ENCODE data around the gene CYS1. TPM values are rescaled to one million over a fixed set of nuclear protein-coding genes. Genes with fewer than 3 reads are reported as not detected.

The CYS1 gene
- total and polyA plus RNA-seq, 4 donors = 0.07 to 4.1 (median 1.0) TPM

GRCh38 chr2:10078001-10078400, 2.2 kb downstream of the CYS1 start:
- DNase-seq (ENCODE audit: low spot score) = no peak
- no peak overlapping the region for H3K9ac ChIP-seq (ENCODE audit: low read depth in 1 of 2, low read length in 2 of 2)
- no peaks in the 10 kb centered on the region for H3K9me3 ChIP-seq (ENCODE audit: control insufficient read depth in 4 of 4, low read length in 3 of 4)
- WGBS = 78% methylated on average over 7 of the region's 7 CpGs
- no peaks in the 10 kb centered on the region for H3K36me3 ChIP-seq (ENCODE audit: control insufficient read depth in 4 of 4, insufficient read depth in 3 of 4, low read depth in 1 of 4, low read length in 3 of 4)
- H3K27me3 ChIP-seq (ENCODE audit: control insufficient read depth in 4 of 4, insufficient read depth in 4 of 4, low read length in 3 of 4) = peaks cover 0 to 6% (median 3%) of the 10 kb centered on the region in 4 donors
- H3K4me3 ChIP-seq (ENCODE audit: low read depth in 1 of 3, low read length in 3 of 3) = no peak overlapping the region
- peaks cover 0 to 7% (median 2%) of the 10 kb centered on the region in 4 donors for H3K4me1 ChIP-seq (ENCODE audit: control insufficient read depth in 4 of 4, insufficient read depth in 4 of 4, low read length in 3 of 4)
- no peak for TF ChIP-seq MAX (IDR thresholded peaks at IDR 0.05)
- no peak for TF ChIP-seq FOXA1 (IDR thresholded peaks at IDR 0.05)
- TF ChIP-seq, protein P1, sequence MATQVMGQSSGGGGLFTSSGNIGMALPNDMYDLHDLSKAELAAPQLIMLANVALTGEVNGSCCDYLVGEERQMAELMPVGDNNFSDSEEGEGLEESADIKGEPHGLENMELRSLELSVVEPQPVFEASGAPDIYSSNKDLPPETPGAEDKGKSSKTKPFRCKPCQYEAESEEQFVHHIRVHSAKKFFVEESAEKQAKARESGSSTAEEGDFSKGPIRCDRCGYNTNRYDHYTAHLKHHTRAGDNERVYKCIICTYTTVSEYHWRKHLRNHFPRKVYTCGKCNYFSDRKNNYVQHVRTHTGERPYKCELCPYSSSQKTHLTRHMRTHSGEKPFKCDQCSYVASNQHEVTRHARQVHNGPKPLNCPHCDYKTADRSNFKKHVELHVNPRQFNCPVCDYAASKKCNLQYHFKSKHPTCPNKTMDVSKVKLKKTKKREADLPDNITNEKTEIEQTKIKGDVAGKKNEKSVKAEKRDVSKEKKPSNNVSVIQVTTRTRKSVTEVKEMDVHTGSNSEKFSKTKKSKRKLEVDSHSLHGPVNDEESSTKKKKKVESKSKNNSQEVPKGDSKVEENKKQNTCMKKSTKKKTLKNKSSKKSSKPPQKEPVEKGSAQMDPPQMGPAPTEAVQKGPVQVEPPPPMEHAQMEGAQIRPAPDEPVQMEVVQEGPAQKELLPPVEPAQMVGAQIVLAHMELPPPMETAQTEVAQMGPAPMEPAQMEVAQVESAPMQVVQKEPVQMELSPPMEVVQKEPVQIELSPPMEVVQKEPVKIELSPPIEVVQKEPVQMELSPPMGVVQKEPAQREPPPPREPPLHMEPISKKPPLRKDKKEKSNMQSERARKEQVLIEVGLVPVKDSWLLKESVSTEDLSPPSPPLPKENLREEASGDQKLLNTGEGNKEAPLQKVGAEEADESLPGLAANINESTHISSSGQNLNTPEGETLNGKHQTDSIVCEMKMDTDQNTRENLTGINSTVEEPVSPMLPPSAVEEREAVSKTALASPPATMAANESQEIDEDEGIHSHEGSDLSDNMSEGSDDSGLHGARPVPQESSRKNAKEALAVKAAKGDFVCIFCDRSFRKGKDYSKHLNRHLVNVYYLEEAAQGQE (IDR thresholded peaks at IDR 0.05) = no peak
- no peak for TF ChIP-seq FOXA2 (IDR thresholded peaks at IDR 0.05)
- TF ChIP-seq, protein P2, sequence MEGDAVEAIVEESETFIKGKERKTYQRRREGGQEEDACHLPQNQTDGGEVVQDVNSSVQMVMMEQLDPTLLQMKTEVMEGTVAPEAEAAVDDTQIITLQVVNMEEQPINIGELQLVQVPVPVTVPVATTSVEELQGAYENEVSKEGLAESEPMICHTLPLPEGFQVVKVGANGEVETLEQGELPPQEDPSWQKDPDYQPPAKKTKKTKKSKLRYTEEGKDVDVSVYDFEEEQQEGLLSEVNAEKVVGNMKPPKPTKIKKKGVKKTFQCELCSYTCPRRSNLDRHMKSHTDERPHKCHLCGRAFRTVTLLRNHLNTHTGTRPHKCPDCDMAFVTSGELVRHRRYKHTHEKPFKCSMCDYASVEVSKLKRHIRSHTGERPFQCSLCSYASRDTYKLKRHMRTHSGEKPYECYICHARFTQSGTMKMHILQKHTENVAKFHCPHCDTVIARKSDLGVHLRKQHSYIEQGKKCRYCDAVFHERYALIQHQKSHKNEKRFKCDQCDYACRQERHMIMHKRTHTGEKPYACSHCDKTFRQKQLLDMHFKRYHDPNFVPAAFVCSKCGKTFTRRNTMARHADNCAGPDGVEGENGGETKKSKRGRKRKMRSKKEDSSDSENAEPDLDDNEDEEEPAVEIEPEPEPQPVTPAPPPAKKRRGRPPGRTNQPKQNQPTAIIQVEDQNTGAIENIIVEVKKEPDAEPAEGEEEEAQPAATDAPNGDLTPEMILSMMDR (IDR thresholded peaks at IDR 0.05; ENCODE audit: low read depth, low read length, missing input control) = no peak
- no peak for TF ChIP-seq RAD21 (IDR thresholded peaks at IDR 0.05)
- no peak for TF ChIP-seq RXRA (IDR thresholded peaks at IDR 0.05)
- no peak for TF ChIP-seq YY1 (IDR thresholded peaks at IDR 0.05)
- TF ChIP-seq HNF4G (IDR thresholded peaks at IDR 0.05) = no peak
- no peak for TF ChIP-seq NR2F2 (IDR thresholded peaks at IDR 0.05)
- TF ChIP-seq SP1 (IDR thresholded peaks at IDR 0.05) = no peak
- TF ChIP-seq, protein P3, sequence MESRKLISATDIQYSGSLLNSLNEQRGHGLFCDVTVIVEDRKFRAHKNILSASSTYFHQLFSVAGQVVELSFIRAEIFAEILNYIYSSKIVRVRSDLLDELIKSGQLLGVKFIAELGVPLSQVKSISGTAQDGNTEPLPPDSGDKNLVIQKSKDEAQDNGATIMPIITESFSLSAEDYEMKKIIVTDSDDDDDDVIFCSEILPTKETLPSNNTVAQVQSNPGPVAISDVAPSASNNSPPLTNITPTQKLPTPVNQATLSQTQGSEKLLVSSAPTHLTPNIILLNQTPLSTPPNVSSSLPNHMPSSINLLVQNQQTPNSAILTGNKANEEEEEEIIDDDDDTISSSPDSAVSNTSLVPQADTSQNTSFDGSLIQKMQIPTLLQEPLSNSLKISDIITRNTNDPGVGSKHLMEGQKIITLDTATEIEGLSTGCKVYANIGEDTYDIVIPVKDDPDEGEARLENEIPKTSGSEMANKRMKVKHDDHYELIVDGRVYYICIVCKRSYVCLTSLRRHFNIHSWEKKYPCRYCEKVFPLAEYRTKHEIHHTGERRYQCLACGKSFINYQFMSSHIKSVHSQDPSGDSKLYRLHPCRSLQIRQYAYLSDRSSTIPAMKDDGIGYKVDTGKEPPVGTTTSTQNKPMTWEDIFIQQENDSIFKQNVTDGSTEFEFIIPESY (IDR thresholded peaks at IDR 0.05) = no peak
- TF ChIP-seq GABPA (IDR thresholded peaks at IDR 0.05 in 1 of 2, conservative IDR thresholded peaks at IDR 0.05 in 1 of 2) = no peak
- TF ChIP-seq JUND (IDR thresholded peaks at IDR 0.05) = no peak
- TF ChIP-seq TAF1 (conservative IDR thresholded peaks at IDR 0.05) = no peak
- TF ChIP-seq, protein P4, sequence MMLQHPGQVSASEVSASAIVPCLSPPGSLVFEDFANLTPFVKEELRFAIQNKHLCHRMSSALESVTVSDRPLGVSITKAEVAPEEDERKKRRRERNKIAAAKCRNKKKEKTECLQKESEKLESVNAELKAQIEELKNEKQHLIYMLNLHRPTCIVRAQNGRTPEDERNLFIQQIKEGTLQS (IDR thresholded peaks at IDR 0.05) = no peak
- TF ChIP-seq EGR1 (IDR thresholded peaks at IDR 0.05; ENCODE audit: low read depth in 2 of 2) = no peak
- no peak overlapping the region for H3K27ac ChIP-seq (ENCODE audit: low read depth in 1 of 2, low read length in 2 of 2)

Data from liver (tissue), 9 donors.